ENCODE data around the gene ARHGAP22. TPM values are rescaled to one million over a fixed set of nuclear protein-coding genes. Genes with fewer than 3 reads are reported as not detected.
A peak's percentile ranks its signal among the peaks of the same experiment; 100 is the strongest.

The ARHGAP22 gene
- total and polyA plus RNA-seq, 2 of the 4 experiments (the other 2 are of a cell fraction), result 28.3 to 30.2 TPM

GRCh38 chr10:48453451-48454301 lies 151.2 kb downstream of the ARHGAP22 start:
- Histone ChIP-seq H3K9ac (ENCODE audit: low read depth, low read length) (no peak overlapping the region), H2BK120ac (ENCODE audit: low read depth, low read length) (no peak overlapping the region), H4K8ac (ENCODE audit: low read depth in 2 of 2, low read length in 2 of 2) (no peak overlapping the region), H3K14ac (replicated peaks; ENCODE audit: low read depth, low read length) (no peak overlapping the region), H3K4me1 (ENCODE audit: control insufficient read depth, insufficient read depth, low read length) (peaks cover 17% of the 10 kb centered on the region), H2BK15ac (ENCODE audit: low read depth, low read length) (no peak overlapping the region), H3K23ac (ENCODE audit: low read depth, low read length) (no peak overlapping the region), H3K27me3 (ENCODE audit: control insufficient read depth, insufficient read depth, low read length) (no peaks in the 10 kb centered on the region), H3K4ac (ENCODE audit: low read depth, low read length) (no peak overlapping the region), H3K4me3 (ENCODE audit: insufficient read depth, low read depth, low read length) (no peak overlapping the region), H4K5ac (ENCODE audit: low read depth, low read length) (no peak overlapping the region), H2AK5ac (ENCODE audit: low read depth, low read length) (no peak overlapping the region), H3K4me2 (ENCODE audit: low read depth, low read length) (no peak overlapping the region), H3K79me1 (ENCODE audit: low read depth in 1 of 2, low read length in 2 of 2) (peaks cover 4 to 69% of the 10 kb centered on the region in 2 experiments; a peak in 3 of 4 replicates), H3K18ac (ENCODE audit: low read depth, low read length) (no peak overlapping the region), H3K9me3 (ENCODE audit: control insufficient read depth, insufficient read depth, low read length) (no peaks in the 10 kb centered on the region), H3K36me3 (ENCODE audit: control insufficient read depth, insufficient read depth, low read length) (peaks cover 11% of the 10 kb centered on the region; the same call in 1 of the 2 replicates), H4K91ac (ENCODE audit: insufficient read depth, low read depth, low read length) (no peak overlapping the region), H2BK20ac (ENCODE audit: low read depth, low read length) (no peak overlapping the region), H3K27ac (ENCODE audit: insufficient read depth, low read length) (no peak overlapping the region), H3K56ac (ENCODE audit: extremely low read depth, insufficient read depth, low read length) (no peak overlapping the region), H2BK5ac (ENCODE audit: low read depth, low read length, poor library complexity, severe bottlenecking) (no peak overlapping the region), H2AK9ac (replicated peaks; ENCODE audit: low read depth, low read length, poor library complexity) (peak overlapping the region; percentile 43), H2AFZ (replicated peaks; ENCODE audit: low read length, poor library complexity) (no peak overlapping the region), H3K9me1 (ENCODE audit: insufficient read depth, low read length) (peaks cover 12% of the 10 kb centered on the region), H4K20me1 (ENCODE audit: insufficient read depth, low read length) (peaks cover 22% of the 10 kb centered on the region; the same call in 1 of the 2 replicates)
- no peak for ATAC-seq (ENCODE audit: low read depth)
- whole genome bisulfite sequencing, 2 experiments (ENCODE audit: extremely low coverage in 2 of 2, insufficient read length in 1 of 2), result 96% methylated on average over 4 of the region's 19 CpGs; no CpG with 5 or more reads in 1 of the 2 experiments
- TF ChIP-seq MXI1 (IDR thresholded peaks at IDR 0.05; ENCODE audit: borderline replicate concordance, low read depth, low read length), result no peak
- no peak for TF ChIP-seq SMC3 (IDR thresholded peaks at IDR 0.05; ENCODE audit: low read depth, low read length)
- TF ChIP-seq FOS (IDR thresholded peaks at IDR 0.05; ENCODE audit: low read depth, low read length), result no peak
- TF ChIP-seq CEBPB (IDR thresholded peaks at IDR 0.05; ENCODE audit: low read depth, low read length), result no peak
- intact Hi-C loops (cut with micrococcal nuclease) (no loop called here), dilution Hi-C loops (cut with HindIII; ENCODE audit: low sequenced_read_pairs, unreplicated experiment) (no loop called here), in situ Hi-C loops (cut with MboI; ENCODE audit: low sequenced_read_pairs) (no loop called here)
- BruUV-seq (replicated peaks), result no TSS peak
- POLR2A ChIA-PET (ENCODE audit: unreplicated experiment), result no interaction called here
- CTCF ChIA-PET, result no interaction called here
- no peak for DNase-seq

All from IMR-90 (cell line).